ENCODE data around the gene HLTF.

GRCh38 chr3:149090907-149091306 lies 4.6 kb upstream of the HLTF start:
- TF ChIP-seq, protein P1, sequence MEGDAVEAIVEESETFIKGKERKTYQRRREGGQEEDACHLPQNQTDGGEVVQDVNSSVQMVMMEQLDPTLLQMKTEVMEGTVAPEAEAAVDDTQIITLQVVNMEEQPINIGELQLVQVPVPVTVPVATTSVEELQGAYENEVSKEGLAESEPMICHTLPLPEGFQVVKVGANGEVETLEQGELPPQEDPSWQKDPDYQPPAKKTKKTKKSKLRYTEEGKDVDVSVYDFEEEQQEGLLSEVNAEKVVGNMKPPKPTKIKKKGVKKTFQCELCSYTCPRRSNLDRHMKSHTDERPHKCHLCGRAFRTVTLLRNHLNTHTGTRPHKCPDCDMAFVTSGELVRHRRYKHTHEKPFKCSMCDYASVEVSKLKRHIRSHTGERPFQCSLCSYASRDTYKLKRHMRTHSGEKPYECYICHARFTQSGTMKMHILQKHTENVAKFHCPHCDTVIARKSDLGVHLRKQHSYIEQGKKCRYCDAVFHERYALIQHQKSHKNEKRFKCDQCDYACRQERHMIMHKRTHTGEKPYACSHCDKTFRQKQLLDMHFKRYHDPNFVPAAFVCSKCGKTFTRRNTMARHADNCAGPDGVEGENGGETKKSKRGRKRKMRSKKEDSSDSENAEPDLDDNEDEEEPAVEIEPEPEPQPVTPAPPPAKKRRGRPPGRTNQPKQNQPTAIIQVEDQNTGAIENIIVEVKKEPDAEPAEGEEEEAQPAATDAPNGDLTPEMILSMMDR (IDR thresholded peaks at IDR 0.05), result no peak
- no peak for TF ChIP-seq ZFX (IDR thresholded peaks at IDR 0.05; ENCODE audit: borderline replicate concordance)
